Activated T-cell treated with anti-CD3 and anti-CD28 coated beads, Interleukin-2, amount 50 U/mL, for 72 hours (primary cell): ENCODE measurements around the gene HYLS1. TPM values are rescaled to one million over a fixed set of nuclear protein-coding genes. Genes with fewer than 3 reads are reported as not detected.

ENCODE experiments used
- ATAC-seq, 2 donors: fragments of 150-1000 bp; cut with Tn5 transposase; replicated peaks in 1 of 2; 2 replicates each; pipeline ENCODE4 v1.10.0; 2021; ENCODE audit warnings: moderate library complexity in 2 of 2, mild to moderate bottlenecking in 1 of 2
- DNase-seq, 2 donors: peaks; one replicate each; pipeline ENCODE4 v3.0.0; 2021 to 2022; ENCODE audit warnings: mixed read lengths in 1 of 2
- H3K27ac Mint-ChIP-seq: one replicate; pipeline ENCODE4 v1.8.0; 2022; ENCODE audit warnings: mild to moderate bottlenecking, moderate library complexity, mixed read lengths
- H3K27me3 Mint-ChIP-seq: one replicate; pipeline ENCODE4 v1.8.0; 2022; ENCODE audit warnings: low read depth, mixed read lengths
- H3K36me3 Mint-ChIP-seq, 2 donors: one replicate each; pipeline ENCODE4 v1.8.0; 2022; ENCODE audit warnings: mixed read lengths in 2 of 2, mild to moderate bottlenecking in 1 of 2; ENCODE audit not compliant: insufficient read depth in 2 of 2
- H3K4me1 Mint-ChIP-seq: one replicate; pipeline ENCODE4 v1.8.0; 2022; ENCODE audit warnings: low read depth, mixed read lengths
- H3K4me3 Mint-ChIP-seq, 2 donors: one replicate each; pipeline ENCODE4 v1.8.0; 2022; ENCODE audit warnings: mild to moderate bottlenecking in 2 of 2, mixed read lengths in 2 of 2, moderate library complexity in 2 of 2
- H3K9me3 Mint-ChIP-seq, 2 donors: one replicate each; pipeline ENCODE4 v1.8.0; 2022; ENCODE audit warnings: mixed read lengths in 2 of 2
- total RNA-seq, 2 donors: library from RNA; stranded (reverse); gene quantifications; one replicate each; pipeline ENCODE4 v1.2.3, GENCODE V29; 2022

HYLS1 gene
- total RNA-seq, 2 donors from 2014 or later = 8.9 to 9.7 TPM

DNA sequence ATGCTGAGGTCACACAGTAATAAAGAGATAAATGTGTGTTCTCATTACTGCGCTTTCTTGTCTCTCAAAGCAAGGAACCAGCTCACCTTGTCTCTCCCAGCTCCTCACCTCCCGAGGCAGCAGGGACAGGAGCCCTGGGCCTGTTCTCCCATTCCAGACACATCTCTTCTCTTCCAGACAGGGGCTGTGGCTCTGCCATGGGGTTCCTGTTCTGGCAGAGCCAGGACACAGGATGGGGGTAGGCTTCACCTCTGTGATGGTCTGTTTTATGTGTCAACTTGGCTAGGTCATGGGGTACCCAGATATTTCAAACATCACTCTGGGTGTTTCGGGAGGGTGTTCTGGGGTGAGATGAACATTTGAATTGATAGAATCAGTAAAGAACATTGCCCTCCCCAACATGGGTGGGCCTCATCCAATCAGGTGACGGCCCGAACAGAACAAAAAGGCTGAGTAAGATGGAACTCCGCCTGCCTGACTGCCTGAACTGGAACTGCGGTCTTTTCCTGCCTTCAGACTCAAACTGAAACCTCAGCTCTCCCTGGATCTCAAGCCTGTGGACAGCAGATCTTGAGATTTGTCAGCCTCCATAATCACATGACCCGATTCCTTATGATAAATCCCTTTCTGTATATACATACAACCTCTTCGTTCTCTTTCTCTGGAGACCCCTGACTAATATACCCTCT is 56.3 kb downstream of the HYLS1 start:
- no peaks in the 10 kb centered on the region for H3K27me3 Mint-ChIP-seq
- H3K27ac Mint-ChIP-seq = no peak overlapping the region
- H3K9me3 Mint-ChIP-seq = no peaks in the 10 kb centered on the region
- no peak overlapping the region for H3K4me3 Mint-ChIP-seq
- no peaks in the 10 kb centered on the region for H3K36me3 Mint-ChIP-seq
- DNase-seq (no peak), ATAC-seq (no peak)
- peaks cover 7% of the 10 kb centered on the region for H3K4me1 Mint-ChIP-seq

DNA sequence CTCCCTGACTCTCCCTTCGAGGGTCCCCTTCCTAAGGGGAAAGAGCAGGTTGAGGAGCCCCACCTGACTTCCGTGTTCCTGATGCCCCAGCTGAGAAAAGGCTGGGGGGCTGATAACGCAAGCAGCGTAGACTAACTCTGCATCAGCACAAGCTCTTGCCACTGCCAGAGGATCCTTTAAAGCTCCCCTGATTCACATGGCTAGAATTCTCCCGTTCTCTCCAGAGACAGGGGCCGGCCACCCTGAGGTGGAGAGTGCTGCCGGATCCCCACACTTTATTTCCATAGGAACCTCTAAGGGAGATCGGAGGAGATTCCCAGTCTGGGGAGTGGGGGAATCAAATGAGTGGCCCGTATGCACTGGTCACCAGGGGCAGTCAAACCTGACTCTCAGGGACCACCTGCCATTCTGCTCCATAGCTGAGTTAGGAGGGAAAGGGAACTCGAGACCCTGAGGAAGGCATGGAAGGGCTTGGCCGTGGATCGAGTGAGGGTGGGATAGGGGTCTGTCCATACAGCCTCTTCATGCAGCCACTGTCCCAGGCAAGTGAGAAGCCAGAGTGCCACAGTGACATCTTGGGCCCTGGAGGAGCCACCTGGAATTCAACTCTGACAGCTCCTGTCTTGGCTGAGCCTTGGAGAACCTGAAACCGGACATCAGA is 57.0 kb downstream of the HYLS1 start:
- DNase-seq (no peak), ATAC-seq (no peak)
- H3K27me3 Mint-ChIP-seq = no peaks in the 10 kb centered on the region
- H3K4me1 Mint-ChIP-seq = peaks cover 7% of the 10 kb centered on the region
- H3K4me3 Mint-ChIP-seq = no peak overlapping the region
- H3K36me3 Mint-ChIP-seq = no peaks in the 10 kb centered on the region
- no peaks in the 10 kb centered on the region for H3K9me3 Mint-ChIP-seq
- H3K27ac Mint-ChIP-seq = no peak overlapping the region

GRCh38 chr11:125945011-125945796 is 57.7 kb downstream of the HYLS1 start:
- DNase-seq = no peak
- H3K27ac Mint-ChIP-seq = no peak overlapping the region

GRCh38 chr11:125945797-125946520 is 58.5 kb downstream of the HYLS1 start, which contains the start of gene VSIG10L2:
Gene VSIG10L2 (plus strand): TSS chr11:125946044. CDS start chr11:125946056, 12 bp downstream.
- H3K36me3 Mint-ChIP-seq = no peaks in the 10 kb centered on the region
- no peak within 1 kb of the TSS for H3K27ac Mint-ChIP-seq
- H3K9me3 Mint-ChIP-seq = no peaks in the 10 kb centered on the region
- peaks cover 7% of the 10 kb centered on the region for H3K4me1 Mint-ChIP-seq
- ATAC-seq (no peak), DNase-seq (no peak)
- H3K4me3 Mint-ChIP-seq = no peak within 1 kb of the TSS
- H3K27me3 Mint-ChIP-seq = no peaks in the 10 kb centered on the region

More at GRCh38 chr11:125945011-125945796, 57.7 kb downstream of the HYLS1 start:
- ATAC-seq = no peak
- Mint-ChIP-seq H3K27me3 (no peaks in the 10 kb centered on the region), H3K4me3 (no peak overlapping the region), H3K4me1 (peaks cover 7% of the 10 kb centered on the region), H3K36me3 (no peaks in the 10 kb centered on the region), H3K9me3 (no peaks in the 10 kb centered on the region)

- no peaks in the 10 kb centered on the region for H3K9me3 Mint-ChIP-seq
- H3K27ac Mint-ChIP-seq = no peak overlapping the region
- H3K27me3 Mint-ChIP-seq = no peaks in the 10 kb centered on the region
- H3K4me3 Mint-ChIP-seq = no peak overlapping the region
- DNase-seq (no peak), ATAC-seq (no peak)
- H3K4me1 Mint-ChIP-seq = peaks cover 7% of the 10 kb centered on the region
- H3K36me3 Mint-ChIP-seq = no peaks in the 10 kb centered on the region
Measured at GRCh38 chr11:125946712-125947418, 59.4 kb downstream of the HYLS1 start.

DNA sequence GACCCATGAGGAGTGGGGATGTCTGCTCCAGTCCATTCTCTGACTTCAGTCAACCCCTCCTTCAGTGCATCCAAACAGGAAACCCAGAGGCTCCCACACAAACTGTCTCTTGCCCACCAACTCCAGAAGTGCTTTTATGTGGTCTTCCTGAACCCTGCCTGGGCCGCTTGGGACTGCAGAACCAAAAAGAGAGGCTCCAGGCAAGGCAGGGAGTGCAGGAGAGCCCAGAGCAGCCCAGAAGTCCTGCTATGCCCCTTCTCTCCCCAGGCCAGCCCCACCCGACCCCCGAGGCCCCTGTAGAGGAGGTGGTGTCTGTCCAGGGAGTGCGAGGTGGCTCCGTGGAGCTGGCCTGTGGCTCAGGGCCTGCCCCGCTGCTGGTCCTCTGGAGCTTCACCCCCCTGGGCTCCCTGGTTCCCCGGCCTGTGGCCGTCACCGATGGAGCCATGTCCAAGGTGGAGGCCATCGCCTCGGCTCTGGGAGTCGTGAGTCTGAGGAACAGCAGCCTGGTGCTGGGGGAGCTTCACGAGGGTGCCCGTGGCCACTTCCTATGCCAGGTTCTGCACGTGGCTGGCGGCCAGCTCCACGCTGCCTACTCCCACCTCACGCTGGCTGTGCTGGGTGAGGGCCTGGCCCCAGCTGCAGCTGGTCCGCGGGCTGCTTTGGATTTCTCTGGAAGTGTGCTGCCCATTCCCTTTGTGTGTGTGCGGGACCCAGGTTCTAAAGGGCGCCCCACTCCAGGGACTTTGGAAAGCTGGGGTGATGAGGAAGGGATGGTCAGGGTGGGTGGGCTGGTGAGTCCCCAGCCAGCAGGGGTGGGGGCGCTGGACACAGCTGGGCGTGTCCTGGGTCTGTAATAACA is 60.2 kb downstream of the HYLS1 start:
- no peaks in the 10 kb centered on the region for H3K36me3 Mint-ChIP-seq
- H3K27ac Mint-ChIP-seq = no peak overlapping the region
- peaks cover 1% of the 10 kb centered on the region for H3K4me1 Mint-ChIP-seq
- H3K4me3 Mint-ChIP-seq = no peak overlapping the region
- no peaks in the 10 kb centered on the region for H3K9me3 Mint-ChIP-seq
- no peak for DNase-seq
- no peak for ATAC-seq
- no peaks in the 10 kb centered on the region for H3K27me3 Mint-ChIP-seq

DNA sequence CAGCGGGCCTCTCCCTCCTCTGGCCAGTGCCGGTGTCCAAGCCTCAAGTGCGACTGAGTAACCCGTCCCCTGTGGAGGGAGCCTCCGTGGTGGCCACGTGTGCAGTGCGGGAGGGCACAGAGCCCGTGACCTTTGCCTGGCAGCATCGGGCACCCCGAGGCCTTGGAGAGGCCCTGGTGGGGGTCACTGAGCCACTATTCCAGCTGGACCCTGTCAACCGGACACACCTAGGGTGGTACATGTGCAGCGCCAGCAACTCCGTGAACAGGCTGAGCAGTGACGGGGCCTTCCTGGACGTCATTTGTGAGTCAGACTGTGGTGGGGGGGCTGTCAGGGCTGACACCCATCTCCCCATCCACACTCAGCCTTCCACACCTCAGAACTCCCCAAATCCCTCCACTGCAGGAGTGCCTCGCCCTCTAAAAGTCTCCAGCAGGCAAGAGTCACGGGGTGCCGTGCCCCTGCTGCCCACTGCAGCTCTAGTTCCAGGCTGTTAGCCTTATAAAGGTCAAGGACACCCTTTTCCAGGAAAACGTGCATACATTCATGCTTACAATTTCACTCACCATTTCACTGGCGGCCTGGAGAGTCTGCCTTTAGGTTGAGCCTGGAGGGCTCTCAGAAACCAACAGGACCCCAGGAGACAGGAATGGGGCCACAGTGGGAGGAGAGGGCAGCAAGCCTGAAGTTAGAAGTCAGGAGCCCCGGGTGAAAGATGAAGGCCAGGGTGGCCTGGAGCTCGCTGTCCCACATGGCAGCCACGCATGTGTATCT is 61.0 kb downstream of the HYLS1 start:
- Mint-ChIP-seq H3K27me3 (no peaks in the 10 kb centered on the region), H3K36me3 (no peaks in the 10 kb centered on the region), H3K4me1 (no peaks in the 10 kb centered on the region), H3K9me3 (no peaks in the 10 kb centered on the region), H3K27ac (no peak overlapping the region), H3K4me3 (no peak overlapping the region)
- ATAC-seq = no peak
- no peak for DNase-seq

- ATAC-seq = no peak
- Mint-ChIP-seq H3K4me3 (no peak overlapping the region), H3K4me1 (no peaks in the 10 kb centered on the region), H3K27me3 (no peaks in the 10 kb centered on the region), H3K36me3 (no peaks in the 10 kb centered on the region), H3K27ac (no peak overlapping the region), H3K9me3 (no peaks in the 10 kb centered on the region)
- DNase-seq = no peak
Measured at GRCh38 chr11:125949271-125950177, 62.1 kb downstream of the HYLS1 start.

DNA sequence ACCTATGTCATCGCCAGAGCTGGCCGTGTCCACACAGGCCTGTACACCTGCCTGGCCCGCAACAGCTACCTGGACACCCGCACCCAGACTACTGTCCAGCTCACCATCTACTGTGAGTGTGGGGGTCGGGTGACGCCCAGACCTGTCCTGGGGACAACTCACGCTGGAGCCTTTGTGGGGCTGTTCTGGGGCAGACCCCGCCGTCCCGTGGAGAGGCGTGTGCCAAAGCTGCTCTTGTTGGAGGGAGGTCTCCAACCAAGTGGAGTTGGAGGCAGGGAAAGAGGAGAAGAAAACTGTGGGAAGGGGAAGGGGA is 62.7 kb downstream of the HYLS1 start:
- Mint-ChIP-seq H3K4me3 (no peak overlapping the region), H3K9me3 (no peaks in the 10 kb centered on the region), H3K4me1 (no peaks in the 10 kb centered on the region), H3K36me3 (no peaks in the 10 kb centered on the region), H3K27me3 (no peaks in the 10 kb centered on the region), H3K27ac (no peak overlapping the region)
- DNase-seq (no peak), ATAC-seq (no peak)
